Mesenchymal stem cell (in vitro differentiated cells and primary cell): ENCODE measurements around the gene CD4.

Experiments used
- DNase-seq: peaks from one replicate; pipeline ENCODE4 v3.0.0-alpha.2; 2013
- H2AFZ ChIP-seq: one replicate; pipeline ENCODE4 v1.6.1; 2013; ENCODE audit warnings: low read depth, mild to moderate bottlenecking, control low read depth, inconsistent platforms, low read length, moderate library complexity
- H2AK5ac ChIP-seq: 2 replicates; pipeline ENCODE4 v1.6.1; 2013; ENCODE audit warnings: low read length, moderate library complexity, mild to moderate bottlenecking, inconsistent platforms; ENCODE audit not compliant: severe bottlenecking
- H2BK120ac ChIP-seq: one replicate; pipeline ENCODE4 v1.6.1; 2013; ENCODE audit warnings: low read depth, mild to moderate bottlenecking, inconsistent platforms, low read length, moderate library complexity
- H2BK12ac ChIP-seq, 2 experiments: one replicate each; pipeline ENCODE4 v1.6.1; 2013; ENCODE audit warnings: inconsistent platforms in 2 of 2, low read length in 2 of 2, mild to moderate bottlenecking in 2 of 2, moderate library complexity in 2 of 2, control low read depth in 1 of 2
- H2BK15ac ChIP-seq: one replicate; pipeline ENCODE4 v1.6.1; 2013; ENCODE audit warnings: mild to moderate bottlenecking, low read depth, inconsistent platforms; ENCODE audit not compliant: poor library complexity, severe bottlenecking
- H2BK5ac ChIP-seq: 2 replicates; pipeline ENCODE4 v1.6.1; 2013; ENCODE audit warnings: low read depth, mild to moderate bottlenecking, low read length, control low read depth, inconsistent platforms; ENCODE audit not compliant: poor library complexity, severe bottlenecking
- H3K14ac ChIP-seq, 2 experiments: one replicate each; pipeline ENCODE4 v1.6.1; 2013; ENCODE audit warnings: inconsistent platforms in 2 of 2, low read length in 2 of 2, control low read depth in 1 of 2, mild to moderate bottlenecking in 1 of 2, moderate library complexity in 1 of 2
- H3K18ac ChIP-seq, 2 experiments: one replicate each; pipeline ENCODE4 v1.6.1; 2013; ENCODE audit warnings: inconsistent platforms in 2 of 2, low read length in 2 of 2, control low read depth in 1 of 2, low read depth in 1 of 2, mild to moderate bottlenecking in 1 of 2
- H3K23ac ChIP-seq, 2 experiments: one replicate each; pipeline ENCODE4 v1.6.1; 2013; ENCODE audit warnings: inconsistent platforms in 2 of 2, low read length in 2 of 2, mild to moderate bottlenecking in 2 of 2, moderate library complexity in 2 of 2, control low read depth in 1 of 2
- H3K27ac ChIP-seq: 2 replicates; pipeline ENCODE4 v1.5.1; 2013; ENCODE audit warnings: mild to moderate bottlenecking, moderate library complexity, low read length, control low read depth, inconsistent platforms; ENCODE audit not compliant: poor library complexity, severe bottlenecking
- H3K27me3 ChIP-seq, 2 experiments: 2 replicates each; pipeline versions ENCODE4 v1.6.1 to v1.7.0; 2013; ENCODE audit warnings: low read length in 2 of 2, mild to moderate bottlenecking in 2 of 2, moderate library complexity in 2 of 2, control low read depth in 1 of 2, inconsistent platforms in 1 of 2; ENCODE audit not compliant: control insufficient read depth in 1 of 2, insufficient read depth in 1 of 2
- H3K36me3 ChIP-seq, 2 experiments: 2 replicates each; pipeline versions ENCODE4 v1.6.1 to v1.7.0; 2013; ENCODE audit warnings: low read length in 2 of 2, control low read depth in 1 of 2, inconsistent platforms in 1 of 2, low read depth in 1 of 2, mild to moderate bottlenecking in 1 of 2; ENCODE audit not compliant: insufficient read depth in 2 of 2, control insufficient read depth in 1 of 2
- H3K4ac ChIP-seq, 2 experiments: one replicate each; pipeline ENCODE4 v1.6.1; 2013; ENCODE audit warnings: inconsistent platforms in 2 of 2, low read length in 2 of 2, mild to moderate bottlenecking in 2 of 2, moderate library complexity in 2 of 2, control low read depth in 1 of 2, low read depth in 1 of 2
- H3K4me1 ChIP-seq: 2 replicates; pipeline ENCODE4 v1.6.1; 2013; ENCODE audit warnings: low read depth, low read length, control low read depth; ENCODE audit not compliant: control insufficient read depth, insufficient read depth
- H3K4me2 ChIP-seq: 2 replicates; pipeline ENCODE4 v1.6.1; 2013; ENCODE audit warnings: low read length, mild to moderate bottlenecking, inconsistent platforms; ENCODE audit not compliant: poor library complexity, severe bottlenecking
- H3K4me3 ChIP-seq, 2 experiments: 2 replicates each; pipeline versions ENCODE4 v1.5.1 to v1.7.0; 2013; ENCODE audit warnings: low read length in 2 of 2, mild to moderate bottlenecking in 2 of 2, control low read depth in 1 of 2, low read depth in 1 of 2; ENCODE audit not compliant: insufficient read depth in 1 of 2
- H3K79me1 ChIP-seq: replicated peaks from 2 replicates; pipeline ENCODE4 v1.6.1; 2013; ENCODE audit warnings: mild to moderate bottlenecking, control low read depth, low read length, inconsistent platforms; ENCODE audit not compliant: poor library complexity, severe bottlenecking
- H3K9ac ChIP-seq: 2 replicates; pipeline ENCODE4 v1.7.0; 2013; ENCODE audit warnings: mild to moderate bottlenecking, low read length, moderate library complexity
- H3K9me3 ChIP-seq: 2 replicates; pipeline ENCODE4 v1.7.0; 2013; ENCODE audit warnings: mild to moderate bottlenecking, low read length; ENCODE audit not compliant: control insufficient read depth
- H4K8ac ChIP-seq: one replicate; pipeline ENCODE4 v1.6.1; 2013; ENCODE audit warnings: inconsistent platforms, mild to moderate bottlenecking, low read length, moderate library complexity
- H4K91ac ChIP-seq: one replicate; pipeline ENCODE4 v1.6.1; 2013; ENCODE audit warnings: mild to moderate bottlenecking, low read length, inconsistent platforms
- WGBS: methylation state at CpG from one replicate; pipeline ENCODE4 v1.1.7; 2013; ENCODE audit warnings: mixed read lengths; 5-methylcytosine and 5-hydroxymethylcytosine counted together

Gene CD4

DNA sequence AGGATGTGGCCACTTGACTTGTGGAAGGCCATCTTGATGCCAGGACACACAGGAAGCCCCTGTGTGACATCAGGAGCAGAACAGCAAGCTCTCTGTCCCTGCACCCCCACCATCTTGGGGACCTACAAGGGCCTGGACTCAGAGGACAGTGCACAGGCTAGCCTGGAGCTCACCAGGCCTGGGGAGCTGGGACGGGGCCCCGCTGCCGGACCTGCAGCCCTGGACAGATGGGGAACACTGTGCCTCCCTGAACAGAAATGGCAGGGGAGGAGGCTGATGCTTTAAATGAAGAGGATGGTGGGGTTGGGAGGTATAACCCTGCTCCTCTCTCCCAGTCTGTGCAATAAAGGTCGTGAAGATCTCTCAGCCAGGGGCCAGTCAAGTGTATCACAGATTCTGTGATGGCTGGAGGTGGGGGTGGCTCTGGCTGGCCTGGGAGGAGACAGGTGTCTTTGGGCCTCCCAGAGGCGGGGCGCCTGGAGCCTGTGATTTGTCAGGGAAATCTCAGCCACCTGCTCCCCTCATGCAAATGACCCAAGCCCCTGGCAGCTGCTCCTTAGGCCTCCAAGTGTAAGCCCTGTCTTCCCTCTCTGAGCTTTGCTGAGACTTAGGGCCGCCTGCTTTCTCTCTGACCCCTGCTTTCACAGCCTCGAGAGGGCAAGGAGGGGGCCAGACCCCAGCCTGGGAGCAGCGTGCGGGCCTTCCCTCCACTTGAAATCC, 50.3 kb downstream of the CD4 start:
- peaks cover 77 to 84% of the 10 kb centered on the region in 2 experiments for H3K36me3 ChIP-seq
- H3K4ac ChIP-seq: no peak overlapping the region
- no peaks in the 10 kb centered on the region for H3K4me1 ChIP-seq
- no peak overlapping the region for H3K27ac ChIP-seq
- no peak overlapping the region for H3K9ac ChIP-seq
- no peak for DNase-seq
- no peak overlapping the region for H2BK120ac ChIP-seq
- H2AK5ac ChIP-seq: no peak overlapping the region
- no peak overlapping the region for H2BK15ac ChIP-seq
- no peak overlapping the region for H4K8ac ChIP-seq
- H2BK5ac ChIP-seq: no peak overlapping the region
- H3K14ac ChIP-seq: no peak overlapping the region
- H3K4me2 ChIP-seq: no peak overlapping the region
- H3K9me3 ChIP-seq: no peaks in the 10 kb centered on the region
- no peak overlapping the region for H3K4me3 ChIP-seq
- no peaks in the 10 kb centered on the region for H3K27me3 ChIP-seq
- H3K79me1 ChIP-seq: peaks cover 20% of the 10 kb centered on the region
- no peak overlapping the region for H2BK12ac ChIP-seq
- H3K23ac ChIP-seq: no peak overlapping the region
- WGBS: 89% methylated on average over 10 of the region's 10 CpGs
- H3K18ac ChIP-seq: no peak overlapping the region
- H2AFZ ChIP-seq: no peak overlapping the region
- H4K91ac ChIP-seq: no peak overlapping the region

DNA sequence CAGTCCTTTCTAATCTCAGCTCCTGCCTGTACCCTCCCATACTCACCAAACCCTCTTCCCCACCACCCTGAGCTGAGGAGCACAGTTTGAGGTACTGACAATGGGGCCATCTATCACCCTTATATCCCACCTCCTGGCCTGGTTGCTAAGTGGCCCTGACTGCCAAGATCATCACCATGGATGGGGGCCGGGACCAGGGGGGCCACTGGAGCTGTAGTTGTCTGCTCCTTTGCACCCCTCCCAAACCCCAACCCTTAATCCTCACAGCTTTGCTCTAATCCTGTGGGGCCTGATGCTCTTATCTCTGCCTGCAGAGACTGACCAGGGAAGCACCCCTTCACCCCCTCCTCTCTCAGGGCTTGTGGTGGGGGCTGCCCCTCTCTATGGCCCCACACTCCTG, 51.0 kb downstream of the CD4 start:
- Histone ChIP-seq H2BK15ac (no peak overlapping the region), H3K4me3 (no peak overlapping the region), H3K4me2 (no peak overlapping the region), H2BK120ac (no peak overlapping the region), H3K9ac (no peak overlapping the region), H2AK5ac (no peak overlapping the region), H3K9me3 (no peaks in the 10 kb centered on the region), H3K27me3 (no peaks in the 10 kb centered on the region), H3K23ac (no peak overlapping the region), H3K27ac (no peak overlapping the region), H3K79me1 (peaks cover 23% of the 10 kb centered on the region), H2AFZ (no peak overlapping the region), H3K14ac (no peak overlapping the region), H2BK5ac (no peak overlapping the region), H3K18ac (no peak overlapping the region), H4K91ac (no peak overlapping the region), H3K36me3 (peaks cover 79 to 85% of the 10 kb centered on the region in 2 experiments), H2BK12ac (no peak overlapping the region), H4K8ac (no peak overlapping the region), H3K4me1 (no peaks in the 10 kb centered on the region), H3K4ac (no peak overlapping the region)
- DNase-seq: no peak
- 89% methylated on average over 1 of the region's 1 CpG for WGBS

DNA sequence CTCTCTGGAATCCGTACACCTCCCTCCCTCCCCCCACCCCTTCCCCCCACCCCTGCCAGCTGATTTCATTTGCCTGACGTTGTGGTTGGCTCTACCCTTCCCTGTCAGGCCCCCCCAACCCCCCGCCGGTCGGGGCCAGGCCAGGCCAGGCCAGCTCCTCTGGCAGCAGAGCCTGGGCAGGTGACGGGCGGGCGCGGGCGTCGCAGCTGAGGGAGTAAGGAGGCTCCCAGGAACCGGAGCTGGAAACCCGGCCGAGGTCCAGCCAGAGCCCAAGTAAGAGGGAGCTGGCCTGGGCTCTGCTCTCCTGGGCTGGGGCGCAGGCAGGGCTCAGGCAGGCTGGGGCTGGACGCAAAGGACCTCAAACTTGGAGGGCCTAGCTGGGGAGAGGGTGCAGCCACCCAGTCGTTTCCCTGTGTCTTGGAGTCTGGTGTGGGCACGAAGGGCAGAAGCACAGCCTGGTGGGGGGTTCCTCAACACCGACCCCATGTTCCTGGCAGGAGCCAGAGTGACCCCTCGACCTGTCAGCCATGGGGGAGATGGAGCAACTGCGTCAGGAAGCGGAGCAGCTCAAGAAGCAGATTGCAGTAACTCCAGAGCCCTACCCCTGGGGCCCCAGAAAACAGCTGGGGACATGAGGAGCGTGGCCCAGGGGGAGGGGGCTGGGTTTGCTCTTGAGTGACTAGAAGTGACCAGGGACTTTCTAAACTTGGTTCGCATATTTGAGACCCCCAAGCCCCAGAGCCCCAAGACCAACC, 51.6 kb downstream of the CD4 start, which contains the start of gene GNB3:
GNB3 (plus strand) TSS at position 165 of the 755 bp plus-strand sequence; CDS start at position 528, 363 bp downstream.
- WGBS: 91% methylated on average over 23 of the region's 24 CpGs
- Histone ChIP-seq H3K36me3 (peaks cover 85 to 87% of the 10 kb centered on the region in 2 experiments), H4K91ac (no peak within 1 kb of the TSS), H3K4me2 (no peak within 1 kb of the TSS), H2BK5ac (no peak within 1 kb of the TSS), H3K23ac (no peak within 1 kb of the TSS), H2BK12ac (no peak within 1 kb of the TSS), H2BK120ac (no peak within 1 kb of the TSS), H3K9ac (no peak within 1 kb of the TSS), H3K27ac (no peak within 1 kb of the TSS), H3K4ac (no peak within 1 kb of the TSS), H3K79me1 (peaks cover 25% of the 10 kb centered on the region), H3K18ac (no peak within 1 kb of the TSS), H3K14ac (no peak within 1 kb of the TSS), H4K8ac (no peak within 1 kb of the TSS), H2AK5ac (no peak within 1 kb of the TSS), H3K4me3 (no peak within 1 kb of the TSS), H2AFZ (no peak within 1 kb of the TSS), H2BK15ac (no peak within 1 kb of the TSS), H3K9me3 (no peaks in the 10 kb centered on the region), H3K27me3 (no peaks in the 10 kb centered on the region), H3K4me1 (no peaks in the 10 kb centered on the region)
- no peak for DNase-seq

DNA sequence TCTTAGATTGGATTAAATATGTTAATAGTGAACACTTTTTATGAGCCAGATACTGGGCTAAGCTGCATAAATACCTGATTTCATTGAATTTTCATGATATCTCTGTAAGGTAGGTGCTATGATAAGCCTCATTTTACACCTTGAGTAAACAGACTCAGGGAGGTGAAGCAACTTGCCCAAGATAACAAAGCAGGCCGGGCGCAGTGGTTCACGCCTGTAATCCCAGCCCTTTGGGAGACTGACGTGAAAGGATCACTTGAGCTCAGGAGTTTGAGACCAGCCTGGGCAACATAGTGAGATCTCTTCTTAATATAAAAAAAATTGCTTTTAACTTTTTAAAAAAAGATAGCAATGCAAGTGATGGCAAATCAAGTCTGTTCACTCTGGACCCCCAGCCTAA, 52.7 kb downstream of the CD4 start:
- Histone ChIP-seq H2BK15ac (no peak overlapping the region), H2BK5ac (no peak overlapping the region), H3K4me1 (no peaks in the 10 kb centered on the region), H3K9me3 (no peaks in the 10 kb centered on the region), H2AK5ac (no peak overlapping the region), H3K27ac (no peak overlapping the region), H3K36me3 (peaks cover 86 to 87% of the 10 kb centered on the region in 2 experiments), H3K79me1 (peaks cover 21% of the 10 kb centered on the region), H2BK12ac (no peak overlapping the region), H3K4me3 (no peak overlapping the region), H3K18ac (no peak overlapping the region), H3K27me3 (no peaks in the 10 kb centered on the region), H3K23ac (no peak overlapping the region), H4K91ac (no peak overlapping the region), H3K9ac (no peak overlapping the region), H4K8ac (no peak overlapping the region), H2BK120ac (no peak overlapping the region), H2AFZ (no peak overlapping the region), H3K4me2 (no peak overlapping the region), H3K4ac (no peak overlapping the region), H3K14ac (no peak overlapping the region)
- no peak for DNase-seq
- WGBS: 83% methylated on average over 3 of the region's 4 CpGs
